Gastroesophageal sphincter (tissue), 3 donors: ENCODE data around the gene PSME2.

Source experiments
- EP300 ChIP-seq: sonication (generic); formaldehyde crosslinking; IDR thresholded peaks from one replicate; pipeline ENCODE4 v1.6.1; 2017; ENCODE audit warnings: antibody characterized with exemption, mild to moderate bottlenecking
- POLR2A ChIP-seq, 2 donors: fragments of 450-650 bp; IDR thresholded peaks; one replicate each; pipeline ENCODE4 v1.6.1; 2017; ENCODE audit warnings: antibody characterized with exemption in 2 of 2, mild to moderate bottlenecking in 2 of 2, moderate library complexity in 1 of 2
- POLR2AphosphoS5 ChIP-seq: sonication (generic); formaldehyde crosslinking; IDR thresholded peaks from one replicate; pipeline ENCODE4 v1.6.1; 2017; ENCODE audit warnings: antibody characterized with exemption
- TF ChIP-seq, protein P1 (sequence below), 4 experiments: fragments of 200-600 bp in 2 of 4; fragments of 450-650 bp in 2 of 4; sonication (generic) in 1 of 4; IDR thresholded peaks; one replicate each; pipeline ENCODE4 v1.5.1; 2017 to 2019; ENCODE audit warnings: antibody characterized with exemption in 4 of 4, mild to moderate bottlenecking in 2 of 4, moderate library complexity in 2 of 4

DNA sequence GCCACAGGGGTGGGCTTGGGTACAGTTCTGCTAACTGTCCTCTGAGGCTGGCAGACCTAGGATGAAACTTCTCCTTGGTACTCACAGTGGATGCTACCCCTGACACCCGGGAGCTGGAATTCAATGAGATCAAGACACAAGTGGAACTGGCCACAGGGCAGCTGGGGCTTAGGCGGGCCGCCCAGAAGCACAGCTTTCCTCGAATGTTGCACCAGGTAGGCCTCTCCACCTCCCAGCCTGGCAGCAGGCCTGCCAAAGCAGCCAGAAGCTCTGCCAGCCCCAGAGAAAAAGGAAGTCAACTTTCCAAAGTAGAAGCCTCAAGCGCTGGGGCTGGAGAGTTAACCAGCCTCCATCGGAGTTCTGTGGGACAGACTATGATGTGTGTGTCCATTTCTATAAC, 29.2 kb downstream of the PSME2 start:
- TF ChIP-seq, protein P1, sequence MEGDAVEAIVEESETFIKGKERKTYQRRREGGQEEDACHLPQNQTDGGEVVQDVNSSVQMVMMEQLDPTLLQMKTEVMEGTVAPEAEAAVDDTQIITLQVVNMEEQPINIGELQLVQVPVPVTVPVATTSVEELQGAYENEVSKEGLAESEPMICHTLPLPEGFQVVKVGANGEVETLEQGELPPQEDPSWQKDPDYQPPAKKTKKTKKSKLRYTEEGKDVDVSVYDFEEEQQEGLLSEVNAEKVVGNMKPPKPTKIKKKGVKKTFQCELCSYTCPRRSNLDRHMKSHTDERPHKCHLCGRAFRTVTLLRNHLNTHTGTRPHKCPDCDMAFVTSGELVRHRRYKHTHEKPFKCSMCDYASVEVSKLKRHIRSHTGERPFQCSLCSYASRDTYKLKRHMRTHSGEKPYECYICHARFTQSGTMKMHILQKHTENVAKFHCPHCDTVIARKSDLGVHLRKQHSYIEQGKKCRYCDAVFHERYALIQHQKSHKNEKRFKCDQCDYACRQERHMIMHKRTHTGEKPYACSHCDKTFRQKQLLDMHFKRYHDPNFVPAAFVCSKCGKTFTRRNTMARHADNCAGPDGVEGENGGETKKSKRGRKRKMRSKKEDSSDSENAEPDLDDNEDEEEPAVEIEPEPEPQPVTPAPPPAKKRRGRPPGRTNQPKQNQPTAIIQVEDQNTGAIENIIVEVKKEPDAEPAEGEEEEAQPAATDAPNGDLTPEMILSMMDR (IDR thresholded peaks at IDR 0.05) = no peak
- TF ChIP-seq POLR2A (IDR thresholded peaks at IDR 0.05) (no peak), POLR2AphosphoS5 (no peak), EP300 (no peak)
